RWPE1 (cell line): ENCODE data around the gene CD46.
A peak's percentile ranks its signal among the peaks of the same experiment; 100 is the strongest.

ENCODE experiments used
- CTCF ChIA-PET: fragments of 350-600 bp; sonication (Branson Sonifier 250); formaldehyde crosslinking; extraction: SDS; loops from one replicate; lab custom pipeline; 2021; lab: Yijun Ruan, JAX
- POLR2A ChIA-PET: fragments of 400-600 bp; formaldehyde crosslinking; extraction: SDS; loops from one replicate; lab custom pipeline; 2020; ENCODE audit warnings: antibody characterized with exemption; ENCODE audit not compliant: low non-redundant PET; lab: Yijun Ruan, JAX
- DNase-seq: peaks from one replicate; pipeline ENCODE4 v3.0.0; 2012; ENCODE audit warnings: low spot score
- H3K27ac ChIP-seq: fragments of 450-650 bp; 2 replicates; pipeline ENCODE4 v1.5.1; 2017
- CTCF ChIP-seq: fragments of 450-650 bp; conservative IDR thresholded peaks from 2 replicates; pipeline ENCODE4 v1.5.1; 2017; ENCODE audit warnings: low read depth, mild to moderate bottlenecking

Gene CD46

GRCh38 chr1:207813946-207814345, 62.1 kb downstream of the CD46 start:
- ChIA-PET POLR2A (no interaction called here), CTCF (interaction anchor here (0.5 kb wide), 1 partner anchor 68 kb away, joined by 6 read pairs; no protein-coding TSS in a partner anchor)
- no peak for TF ChIP-seq CTCF
- H3K27ac ChIP-seq: no peak overlapping the region
- no peak for DNase-seq

GRCh38 chr1:207814469-207814868, 62.6 kb downstream of the CD46 start:
- H3K27ac ChIP-seq: no peak overlapping the region
- TF ChIP-seq CTCF: no peak
- POLR2A ChIA-PET: no interaction called here
- DNase-seq: no peak
- CTCF ChIA-PET: no interaction called here

GRCh38 chr1:207815466-207815865, 63.6 kb downstream of the CD46 start:
- CTCF ChIA-PET: no interaction called here
- no peak for DNase-seq
- 0 out of 2 replicates have a peak overlapping the region, but pooled peaks have one; percentile 2 for H3K27ac ChIP-seq
- POLR2A ChIA-PET: no interaction called here
- no peak for TF ChIP-seq CTCF

GRCh38 chr1:207815913-207816291, 64.0 kb downstream of the CD46 start:
- H3K27ac ChIP-seq: 0 out of 2 replicates have a peak overlapping the region, but pooled peaks have one; percentile 2
- no peak for TF ChIP-seq CTCF
- DNase-seq: no peak
- ChIA-PET POLR2A (no interaction called here), CTCF (no interaction called here)

- no peak for DNase-seq
- CTCF ChIA-PET: interaction anchor here (0.7 to 1.4 kb wide), 2 partner anchors 12 to 148 kb away, joined by 3 read pairs; no protein-coding TSS in a partner anchor
- H3K27ac ChIP-seq: no peak overlapping the region
- TF ChIP-seq CTCF: no peak
- POLR2A ChIA-PET: no interaction called here
These were observed 65.3 kb downstream of the CD46 start for GRCh38 chr1:207817166-207817565.

GRCh38 chr1:207817778-207818751, 66.2 kb downstream of the CD46 start:
- CTCF ChIA-PET: interaction anchor here (0.8 to 1.4 kb wide), 3 partner anchors 11 to 197 kb away, joined by 3 read pairs; no protein-coding TSS in a partner anchor
- no peak for DNase-seq
- H3K27ac ChIP-seq: 0 out of 2 replicates have a peak overlapping the region, but pooled peaks have one; percentile 0
- POLR2A ChIA-PET: no interaction called here
- TF ChIP-seq CTCF: no peak
